Brain microvascular endothelial cell (primary cell): ENCODE results near the gene CCDC33.
A peak's percentile ranks its signal among the peaks of the same experiment; 100 is the strongest.

Experiments
- DNase-seq: peaks from one replicate; pipeline ENCODE4 v3.0.0-alpha.2; 2020
- H3K27ac ChIP-seq: fragments of 250-450 bp; sonication (Bioruptor Pico); 2 replicates; pipeline ENCODE4 v1.5.1; 2020; ENCODE audit warnings: mild to moderate bottlenecking, moderate library complexity
- H3K27me3 ChIP-seq: fragments of 250-450 bp; sonication (Bioruptor Pico); replicated peaks from 2 replicates; pipeline ENCODE4 v1.5.1; 2020; ENCODE audit warnings: mild to moderate bottlenecking
- H3K36me3 ChIP-seq: fragments of 250-450 bp; sonication (Bioruptor Pico); replicated peaks from 2 replicates; pipeline ENCODE4 v1.5.1; 2020; ENCODE audit warnings: mild to moderate bottlenecking
- H3K4me3 ChIP-seq: 2 replicates; pipeline ENCODE4 v1.5.1; 2011; ENCODE audit warnings: low read depth, mild to moderate bottlenecking, control low read depth, low read length, moderate library complexity
- CTCF ChIP-seq: IDR thresholded peaks from 2 replicates; pipeline ENCODE4 v1.5.1; 2011; ENCODE audit warnings: low read depth, mild to moderate bottlenecking, moderate library complexity, low read length, control low read depth, inconsistent platforms; ENCODE audit errors: missing control alignments
- in situ Hi-C: cut with HindIII; loops from 2 replicates; pipeline ENCODE4 v1.10.0; 2017; ENCODE audit warnings: low sequenced_read_pairs, low pct_ligation_motif_present

Gene CCDC33

DNA sequence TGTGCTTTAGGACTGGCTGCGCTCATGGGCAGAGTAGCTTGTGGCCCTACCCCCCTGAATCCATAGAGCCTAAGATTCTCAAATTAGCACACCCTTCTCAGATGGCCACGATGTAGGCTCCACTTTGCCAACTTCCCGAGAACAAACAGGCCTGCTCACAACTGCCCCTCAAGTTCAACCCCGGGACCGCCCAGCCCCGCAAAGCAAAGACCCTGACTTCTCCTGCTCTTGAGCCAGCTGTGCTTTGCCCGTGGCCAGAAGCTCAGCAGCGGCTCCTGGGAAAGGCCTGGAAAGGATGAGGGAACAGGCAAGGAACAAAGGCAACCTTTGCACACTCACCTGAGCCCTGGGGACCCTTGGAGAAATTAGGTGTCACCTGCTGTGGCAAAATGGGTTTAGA, 99.3 kb downstream of the CCDC33 start:
- no peak for TF ChIP-seq CTCF
- no peak for DNase-seq
- Histone ChIP-seq H3K4me3 (no peak overlapping the region), H3K27me3 (no peaks in the 10 kb centered on the region), H3K36me3 (no peaks in the 10 kb centered on the region), H3K27ac (no peak overlapping the region)
- in situ Hi-C loops = no loop called here

- in situ Hi-C loops = no loop called here
- no peaks in the 10 kb centered on the region for H3K36me3 ChIP-seq
- DNase-seq = no peak
- H3K27ac ChIP-seq = no peak overlapping the region
- no peak overlapping the region for H3K4me3 ChIP-seq
- peak; percentile 44 for TF ChIP-seq CTCF
- H3K27me3 ChIP-seq = no peaks in the 10 kb centered on the region
Measured at GRCh38 chr15:74336061-74337005, 100.2 kb downstream of the CCDC33 start.

DNA sequence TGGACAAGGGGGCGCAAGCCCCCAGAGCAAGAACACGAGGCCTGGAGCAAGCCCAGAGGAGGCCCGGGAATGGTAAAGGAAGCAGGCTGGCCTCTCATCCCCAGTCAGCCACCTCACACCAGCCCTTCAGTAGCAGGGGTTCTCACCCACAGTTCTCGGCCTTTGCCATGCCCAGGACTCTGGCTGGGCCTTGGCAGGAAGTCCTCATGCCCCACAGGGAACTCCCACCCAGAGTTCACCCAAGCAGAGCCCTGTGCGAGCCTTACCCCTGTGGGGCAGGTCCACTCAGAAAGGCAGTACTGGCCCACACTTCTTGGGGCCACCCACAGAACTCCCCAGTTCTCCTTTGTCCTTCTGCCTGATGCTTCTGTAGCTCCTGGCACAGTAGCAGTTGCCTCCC, 101.0 kb downstream of the CCDC33 start:
- in situ Hi-C loops = no loop called here
- Histone ChIP-seq H3K4me3 (no peak overlapping the region), H3K27ac (no peak overlapping the region), H3K27me3 (no peaks in the 10 kb centered on the region), H3K36me3 (no peaks in the 10 kb centered on the region)
- no peak for DNase-seq
- TF ChIP-seq CTCF = no peak

GRCh38 chr15:74337607-74338211, 101.6 kb downstream of the CCDC33 start:
- no peaks in the 10 kb centered on the region for H3K27me3 ChIP-seq
- H3K4me3 ChIP-seq = no peak overlapping the region
- H3K27ac ChIP-seq = no peak overlapping the region
- no peak for TF ChIP-seq CTCF
- no peaks in the 10 kb centered on the region for H3K36me3 ChIP-seq
- in situ Hi-C loops = no loop called here
- DNase-seq = no peak

GRCh38 chr15:74338676-74339075, 102.5 kb downstream of the CCDC33 start:
- DNase-seq = no peak

More at GRCh38 chr15:74338676-74339075, 102.5 kb downstream of the CCDC33 start:
- Histone ChIP-seq H3K36me3 (no peaks in the 10 kb centered on the region), H3K4me3 (no peak overlapping the region), H3K27me3 (no peaks in the 10 kb centered on the region), H3K27ac (no peak overlapping the region)
- no peak for TF ChIP-seq CTCF
- in situ Hi-C loops = no loop called here
